IMR-90 (cell line): ENCODE data around the gene ITCH. TPM values are rescaled to one million over a fixed set of nuclear protein-coding genes. Genes with fewer than 3 reads are reported as not detected.

Experiments used
- ATAC-seq: fragments of 200-7000 bp; cut with Tn5 transposase; 2 replicates; pipeline ENCODE4 v1.9.1; 2020; ENCODE audit warnings: low read depth, mild to moderate bottlenecking, moderate library complexity
- BruUV-seq: library from RNA; stranded (reverse); fragments of 400-500 nt; replicated peaks from 2 replicates; lab custom pipeline; 2021; lab: Mats Ljungman, UMichigan
- CTCF ChIA-PET: fragments of 300-600 bp; formaldehyde crosslinking; extraction: SDS; loops from one replicate; lab custom pipeline; 2021; ENCODE audit warnings: antibody characterized with exemption; lab: Yijun Ruan, JAX
- POLR2A ChIA-PET: fragments of 300-600 bp; sonication (Branson Sonifier 250); formaldehyde crosslinking; loops from one replicate; lab custom pipeline; 2022; ENCODE audit warnings: antibody characterized with exemption; ENCODE audit not compliant: unreplicated experiment; lab: Charles Lee
- DNase-seq: peaks from one replicate; pipeline ENCODE4 v3.0.0; 2013
- H2AFZ ChIP-seq: replicated peaks from 2 replicates; pipeline ENCODE3; 2013; ENCODE audit warnings: low read length, mild to moderate bottlenecking; ENCODE audit not compliant: poor library complexity
- H2AK5ac ChIP-seq: 2 replicates; pipeline ENCODE4 v1.6.1; 2013; ENCODE audit warnings: low read depth, low read length, inconsistent platforms
- H2AK9ac ChIP-seq: replicated peaks from 2 replicates; pipeline ENCODE3; 2013; ENCODE audit warnings: mild to moderate bottlenecking, low read depth, low read length, moderate library complexity; ENCODE audit not compliant: poor library complexity
- H2BK120ac ChIP-seq: 2 replicates; pipeline ENCODE4 v1.6.1; 2013; ENCODE audit warnings: low read depth, low read length, inconsistent platforms
- H2BK15ac ChIP-seq: 3 replicates; pipeline ENCODE4 v1.6.1; 2013; ENCODE audit warnings: low read depth, low read length, inconsistent platforms
- H2BK20ac ChIP-seq: 2 replicates; pipeline ENCODE4 v1.6.1; 2013; ENCODE audit warnings: low read depth, mild to moderate bottlenecking, inconsistent platforms, low read length, moderate library complexity
- H2BK5ac ChIP-seq: 2 replicates; pipeline ENCODE4 v1.6.1; 2013; ENCODE audit warnings: mild to moderate bottlenecking, low read depth, low read length, inconsistent platforms; ENCODE audit not compliant: poor library complexity, severe bottlenecking
- H3K14ac ChIP-seq: replicated peaks from 2 replicates; pipeline ENCODE4 v1.6.1; 2013; ENCODE audit warnings: low read depth, low read length, inconsistent platforms
- H3K18ac ChIP-seq: 2 replicates; pipeline ENCODE4 v1.6.1; 2013; ENCODE audit warnings: low read depth, low read length, control low read depth
- H3K23ac ChIP-seq: 2 replicates; pipeline ENCODE4 v1.6.1; 2013; ENCODE audit warnings: low read depth, low read length, inconsistent platforms
- H3K27ac ChIP-seq: 2 replicates; pipeline ENCODE4 v1.5.1; 2013; ENCODE audit warnings: mild to moderate bottlenecking, control low read depth, low read length; ENCODE audit not compliant: insufficient read depth
- H3K27me3 ChIP-seq: 2 replicates; pipeline ENCODE4 v1.6.1; 2013; ENCODE audit warnings: low read length; ENCODE audit not compliant: control insufficient read depth, insufficient read depth
- H3K36me3 ChIP-seq: 2 replicates; pipeline ENCODE4 v1.6.1; 2013; ENCODE audit warnings: low read length, mixed read lengths; ENCODE audit not compliant: control insufficient read depth, insufficient read depth
- H3K4ac ChIP-seq: 2 replicates; pipeline ENCODE4 v1.6.1; 2013; ENCODE audit warnings: low read depth, low read length, inconsistent platforms
- H3K4me1 ChIP-seq: 2 replicates; pipeline ENCODE4 v1.6.1; 2013; ENCODE audit warnings: low read length, mixed read lengths; ENCODE audit not compliant: control insufficient read depth, insufficient read depth
- H3K4me2 ChIP-seq: 2 replicates; pipeline ENCODE4 v1.6.1; 2013; ENCODE audit warnings: low read depth, mild to moderate bottlenecking, control low read depth, low read length, moderate library complexity
- H3K4me3 ChIP-seq: 2 replicates; pipeline ENCODE4 v1.5.1; 2013; ENCODE audit warnings: low read depth, mild to moderate bottlenecking, control low read depth, low read length, moderate library complexity; ENCODE audit not compliant: insufficient read depth
- H3K56ac ChIP-seq: 2 replicates; pipeline ENCODE4 v1.6.1; 2013; ENCODE audit warnings: low read length, inconsistent platforms; ENCODE audit not compliant: insufficient read depth; ENCODE audit errors: extremely low read depth
- H3K79me1 ChIP-seq, 2 experiments: 2 replicates each; pipeline ENCODE4 v1.6.1; 2013; ENCODE audit warnings: low read length in 2 of 2, inconsistent platforms in 1 of 2, low read depth in 1 of 2
- H3K9ac ChIP-seq: 2 replicates; pipeline ENCODE4 v1.6.1; 2013; ENCODE audit warnings: low read depth, low read length, control low read depth
- H3K9me1 ChIP-seq: 2 replicates; pipeline ENCODE4 v1.6.1; 2013; ENCODE audit warnings: low read length, inconsistent platforms; ENCODE audit not compliant: insufficient read depth
- H3K9me3 ChIP-seq: 2 replicates; pipeline ENCODE4 v1.6.1; 2013; ENCODE audit warnings: low read length; ENCODE audit not compliant: control insufficient read depth, insufficient read depth
- H4K20me1 ChIP-seq: 2 replicates; pipeline ENCODE4 v1.6.1; 2013; ENCODE audit warnings: low read length, inconsistent platforms; ENCODE audit not compliant: insufficient read depth
- H4K5ac ChIP-seq: 2 replicates; pipeline ENCODE4 v1.6.1; 2013; ENCODE audit warnings: mild to moderate bottlenecking, low read depth, low read length, control low read depth
- H4K8ac ChIP-seq, 2 experiments: 2 replicates each; pipeline ENCODE4 v1.6.1; 2013; ENCODE audit warnings: low read depth in 2 of 2, low read length in 2 of 2, control low read depth in 1 of 2, inconsistent platforms in 1 of 2
- H4K91ac ChIP-seq: 2 replicates; pipeline ENCODE4 v1.6.1; 2013; ENCODE audit warnings: low read depth, low read length, inconsistent platforms; ENCODE audit not compliant: insufficient read depth
- BHLHE40 ChIP-seq: fragments of 150-350 bp; IDR thresholded peaks from 2 replicates; pipeline ENCODE4 v1.6.1; 2016; ENCODE audit warnings: mild to moderate bottlenecking, low read depth, low read length
- CEBPB ChIP-seq: IDR thresholded peaks from 2 replicates; pipeline ENCODE4 v1.6.1; 2012; ENCODE audit warnings: low read depth, low read length, improper control_type of control experiment
- CHD1 ChIP-seq: IDR thresholded peaks from 2 replicates; pipeline ENCODE4 v1.6.1; 2012; ENCODE audit warnings: low read depth, low read length, improper control_type of control experiment
- CTCF ChIP-seq: conservative IDR thresholded peaks from 2 replicates; pipeline ENCODE4 v1.5.1; 2012; ENCODE audit warnings: mild to moderate bottlenecking, low read depth, low read length, improper control_type of control experiment
- FOS ChIP-seq: fragments of 150-350 bp; IDR thresholded peaks from 2 replicates; pipeline ENCODE4 v1.6.1; 2016; ENCODE audit warnings: low read depth, low read length
- MAFK ChIP-seq: IDR thresholded peaks from 2 replicates; pipeline ENCODE4 v1.6.1; 2012; ENCODE audit warnings: low read depth, low read length, improper control_type of control experiment
- MAZ ChIP-seq: IDR thresholded peaks from 2 replicates; pipeline ENCODE4 v1.6.1; 2012; ENCODE audit warnings: low read depth, mild to moderate bottlenecking, low read length, improper control_type of control experiment, moderate library complexity, borderline replicate concordance
- MXI1 ChIP-seq: IDR thresholded peaks from 2 replicates; pipeline ENCODE4 v1.6.1; 2012; ENCODE audit warnings: low read depth, mild to moderate bottlenecking, low read length, moderate library complexity, borderline replicate concordance
- NFE2L2 ChIP-seq: fragments of 150-350 bp; IDR thresholded peaks from 2 replicates; pipeline ENCODE4 v1.6.1; 2016; ENCODE audit warnings: low read depth, mild to moderate bottlenecking, low read length
- POLR2A ChIP-seq: IDR thresholded peaks from 2 replicates; pipeline ENCODE4 v1.6.1; 2012; ENCODE audit warnings: mild to moderate bottlenecking, low read depth, low read length
- RAD21 ChIP-seq: IDR thresholded peaks from 2 replicates; pipeline ENCODE4 v1.6.1; 2012; ENCODE audit warnings: low read length, improper control_type of control experiment
- RCOR1 ChIP-seq: IDR thresholded peaks from 2 replicates; pipeline ENCODE4 v1.6.1; 2012; ENCODE audit warnings: mild to moderate bottlenecking, low read length, improper control_type of control experiment; ENCODE audit not compliant: insufficient replicate concordance
- RFX5 ChIP-seq: IDR thresholded peaks from 2 replicates; pipeline ENCODE4 v1.8.0; 2012; ENCODE audit warnings: low read depth, mild to moderate bottlenecking, low read length, moderate library complexity
- SMC3 ChIP-seq: fragments of 150-350 bp; IDR thresholded peaks from 2 replicates; pipeline ENCODE4 v1.6.1; 2016; ENCODE audit warnings: low read depth, mild to moderate bottlenecking, antibody characterized with exemption, low read length, moderate library complexity
- WGBS, 2 experiments: methylation state at CpG; one replicate each; pipeline versions ENCODE4 v1.1.5 to v1.1.7; 2013; ENCODE audit warnings: missing lambda C conversion rate in 2 of 2; ENCODE audit not compliant: insufficient read length in 1 of 2; ENCODE audit errors: extremely low coverage in 2 of 2; 5-methylcytosine and 5-hydroxymethylcytosine counted together
- dilution Hi-C: fragments of 300-500 bp; cut with HindIII; formaldehyde crosslinking; loops from one replicate; pipeline ENCODE4 v1.14.3; 2018; ENCODE audit warnings: low sequenced_read_pairs; ENCODE audit not compliant: unreplicated experiment
- in situ Hi-C: fragments of 300-500 bp; cut with MboI; formaldehyde crosslinking; loops from 3 replicates; pipeline ENCODE4 v1.14.3; 2019; ENCODE audit warnings: low sequenced_read_pairs, inconsistent platforms, mixed read lengths
- intact Hi-C: fragments of 100-400 bp; cut with micrococcal nuclease; formaldehyde crosslinking; loops from 2 replicates; pipeline ENCODE4 v1.10.0; 2022
- polyA plus RNA-seq, 3 experiments: library from polyadenylated mRNA; depleted of rRNA; stranded (reverse); fragments of >200 nt; gene quantifications; 2 replicates each; pipeline ENCODE4 v1.2.3, GENCODE V29; 2012; ENCODE audit warnings: low replicate concordance in 1 of 3
- total RNA-seq: library from RNA; depleted of rRNA; stranded (reverse); fragments of >200 nt; gene quantifications from 2 replicates; pipeline ENCODE4 v1.2.3, GENCODE V29; 2012
- TF ChIP-seq, protein P1 (sequence below): fragments of 150-350 bp; IDR thresholded peaks from 2 replicates; pipeline ENCODE4 v1.6.1; 2016; ENCODE audit warnings: low read depth, mild to moderate bottlenecking, low read length, moderate library complexity, borderline replicate concordance

ITCH gene
- total and polyA plus RNA-seq, 2 of the 4 experiments (the other 2 are of a cell fraction), result 12.7 to 94.6 TPM

GRCh38 chr20:34344238-34344637 is 18.8 kb upstream of the ITCH start:
- H2BK20ac ChIP-seq, result no peak overlapping the region
- no peak overlapping the region for H3K23ac ChIP-seq
- no peaks in the 10 kb centered on the region for H3K79me1 ChIP-seq
- no peak overlapping the region for H2AK5ac ChIP-seq
- dilution Hi-C loops (no loop called here), intact Hi-C loops (no loop called here), in situ Hi-C loops (no loop called here)
- H3K14ac ChIP-seq, result no peak overlapping the region
- no peaks in the 10 kb centered on the region for H3K9me1 ChIP-seq
- TF ChIP-seq, protein P1, sequence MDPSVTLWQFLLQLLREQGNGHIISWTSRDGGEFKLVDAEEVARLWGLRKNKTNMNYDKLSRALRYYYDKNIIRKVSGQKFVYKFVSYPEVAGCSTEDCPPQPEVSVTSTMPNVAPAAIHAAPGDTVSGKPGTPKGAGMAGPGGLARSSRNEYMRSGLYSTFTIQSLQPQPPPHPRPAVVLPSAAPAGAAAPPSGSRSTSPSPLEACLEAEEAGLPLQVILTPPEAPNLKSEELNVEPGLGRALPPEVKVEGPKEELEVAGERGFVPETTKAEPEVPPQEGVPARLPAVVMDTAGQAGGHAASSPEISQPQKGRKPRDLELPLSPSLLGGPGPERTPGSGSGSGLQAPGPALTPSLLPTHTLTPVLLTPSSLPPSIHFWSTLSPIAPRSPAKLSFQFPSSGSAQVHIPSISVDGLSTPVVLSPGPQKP, result no peak
- TF ChIP-seq FOS (no peak), SMC3 (no peak), CHD1 (no peak), RCOR1 (no peak), POLR2A (no peak), CTCF (no peak), CEBPB (no peak), MAZ (no peak), RFX5 (no peak), MXI1 (no peak), NFE2L2 (no peak), RAD21 (no peak), MAFK (no peak), BHLHE40 (no peak)
- H3K4me2 ChIP-seq, result no peak overlapping the region
- no peaks in the 10 kb centered on the region for H3K36me3 ChIP-seq
- no peak overlapping the region for H3K56ac ChIP-seq
- ChIA-PET POLR2A (no interaction called here), CTCF (no interaction called here)
- no peak overlapping the region for H3K27ac ChIP-seq
- no peak overlapping the region for H3K4ac ChIP-seq
- H2BK15ac ChIP-seq, result no peak overlapping the region
- H4K8ac ChIP-seq, result no peak overlapping the region
- no peaks in the 10 kb centered on the region for H3K9me3 ChIP-seq
- no peaks in the 10 kb centered on the region for H3K4me1 ChIP-seq
- H3K27me3 ChIP-seq, result no peaks in the 10 kb centered on the region
- no peak overlapping the region for H3K4me3 ChIP-seq
- no peak overlapping the region for H2BK5ac ChIP-seq
- no peak overlapping the region for H4K5ac ChIP-seq
- no peak overlapping the region for H4K91ac ChIP-seq
- no peak overlapping the region for H3K9ac ChIP-seq
- no peak overlapping the region for H2AK9ac ChIP-seq
- DNase-seq (no peak), ATAC-seq (no peak)
- no peak overlapping the region for H2BK120ac ChIP-seq
- no TSS peak for BruUV-seq
- no peaks in the 10 kb centered on the region for H4K20me1 ChIP-seq
- no CpG with 5 or more reads among the region's 5 CpGs for WGBS, 2 experiments
- no peak overlapping the region for H2AFZ ChIP-seq
- no peak overlapping the region for H3K18ac ChIP-seq
